GM12892 (cell line): Measurements from ENCODE around the gene MYO3B.

ENCODE experiments used
- POLR2A ChIP-seq: IDR thresholded peaks from 2 replicates; pipeline ENCODE4 v1.6.1; 2011; ENCODE audit warnings: low read depth, low read length, control low read depth
- POLR2AphosphoS5 ChIP-seq: IDR thresholded peaks from 2 replicates; pipeline ENCODE4 v1.6.1; 2011; ENCODE audit warnings: low read depth, low read length, control low read depth
- TAF1 ChIP-seq: IDR thresholded peaks from 2 replicates; pipeline ENCODE4 v1.6.1; 2011; ENCODE audit warnings: low read depth, mild to moderate bottlenecking, control low read depth, low read length, borderline replicate concordance

DNA sequence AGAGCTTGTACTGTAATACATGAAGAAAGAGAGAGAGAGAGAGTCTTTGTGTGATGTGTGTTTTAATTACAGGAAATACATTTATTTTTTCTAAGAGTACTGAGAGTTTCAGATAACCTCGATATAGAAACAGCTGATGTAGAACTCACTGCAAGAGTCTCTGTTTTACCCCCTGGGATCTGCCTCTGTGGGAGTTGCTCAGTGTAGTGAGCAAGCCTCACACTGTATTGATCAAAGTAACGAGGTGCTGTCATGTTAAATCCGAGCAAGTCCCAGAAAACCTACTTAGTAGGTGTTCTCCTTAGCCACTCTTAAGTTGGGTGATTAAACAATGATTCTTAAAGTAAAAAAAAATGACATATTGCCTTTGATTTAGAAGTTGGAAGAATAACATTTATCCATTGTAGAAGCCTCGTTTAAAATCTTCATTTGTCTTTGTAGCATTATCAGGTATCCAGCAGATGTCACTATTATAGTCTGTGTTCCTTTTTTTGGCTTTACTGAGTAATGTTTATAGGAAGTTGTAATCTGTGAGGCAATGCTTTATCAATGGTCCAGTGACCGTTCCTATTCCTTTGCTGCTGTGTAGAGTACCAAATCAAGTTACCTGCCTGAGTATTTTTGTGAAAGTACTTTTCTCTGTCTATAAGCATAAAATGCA, 219.0 kb downstream of the MYO3B start:
- TF ChIP-seq POLR2A (no peak), TAF1 (no peak), POLR2AphosphoS5 (no peak)
